ENCODE data around the gene MACROD2. TPM values are rescaled to one million over a fixed set of nuclear protein-coding genes. Genes with fewer than 3 reads are reported as not detected.

Gene MACROD2
- total and polyA plus RNA-seq, 2 experiments from 2014 or later, result 2.8 to 4.3 TPM

DNA sequence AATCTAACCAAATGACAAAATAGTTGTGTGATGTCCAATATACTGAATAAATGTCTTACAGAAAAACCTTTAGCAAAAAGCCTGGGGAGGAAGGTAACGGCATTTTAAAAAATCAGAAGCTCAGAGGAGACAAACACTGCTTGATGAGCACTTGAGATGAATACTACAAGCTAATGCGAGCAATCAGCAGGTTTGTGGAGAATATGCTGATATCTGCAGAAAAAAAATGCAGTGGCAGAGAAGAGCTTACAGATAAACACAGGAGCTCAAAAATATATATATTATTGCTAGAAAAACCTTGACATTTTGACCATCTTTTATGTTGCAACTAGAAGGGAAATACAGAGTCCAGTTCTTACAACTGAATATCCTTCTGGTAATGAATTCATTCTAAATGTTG lies 1605.2 kb downstream of the MACROD2 start:
- H3K27me3 Mint-ChIP-seq (ENCODE audit: insufficient read depth, low read depth, poor library complexity), result no peaks in the 10 kb centered on the region
- no peak overlapping the region for H3K4me3 Mint-ChIP-seq
- no peaks in the 10 kb centered on the region for H3K36me3 Mint-ChIP-seq (ENCODE audit: low read depth)
- no peak overlapping the region for H2AFZ ChIP-seq
- H3K79me2 ChIP-seq (replicated peaks; ENCODE audit: insufficient read depth), result no peaks in the 10 kb centered on the region
- H3K27ac ChIP-seq (ENCODE audit: low read depth), result no peak overlapping the region
- no peaks in the 10 kb centered on the region for H3K4me1 Mint-ChIP-seq
- DNase-seq (ENCODE audit: low spot score) (no peak), ATAC-seq (no peak)
- H4K20me1 ChIP-seq (replicated peaks; ENCODE audit: insufficient read depth), result no peaks in the 10 kb centered on the region
- no peak overlapping the region for H3K4me3 ChIP-seq
- H3K9me3 Mint-ChIP-seq, result no peaks in the 10 kb centered on the region
- peaks cover 8% of the 10 kb centered on the region; the same call in 1 of the 2 replicates for H3K9me2 ChIP-seq (ENCODE audit: insufficient read depth)
- no peak overlapping the region for H3K27ac Mint-ChIP-seq
- TF ChIP-seq EZH2 (IDR thresholded peaks at IDR 0.05; ENCODE audit: low read depth, unreplicated experiment) (no peak), CREB1 (CRISPR knock-in tag; IDR thresholded peaks at IDR 0.05; ENCODE audit: low read depth) (no peak), CTCF (conservative IDR thresholded peaks at IDR 0.05; ENCODE audit: low read depth in 2 of 2) (no peak), STAT1 (IDR thresholded peaks at IDR 0.05; ENCODE audit: unreplicated experiment) (no peak), ZNF331 (CRISPR knock-in tag; IDR thresholded peaks at IDR 0.05; ENCODE audit: low read depth) (no peak), POLR2AphosphoS5 (IDR thresholded peaks at IDR 0.05; ENCODE audit: low read depth) (no peak)
- TF ChIP-seq, protein P1, sequence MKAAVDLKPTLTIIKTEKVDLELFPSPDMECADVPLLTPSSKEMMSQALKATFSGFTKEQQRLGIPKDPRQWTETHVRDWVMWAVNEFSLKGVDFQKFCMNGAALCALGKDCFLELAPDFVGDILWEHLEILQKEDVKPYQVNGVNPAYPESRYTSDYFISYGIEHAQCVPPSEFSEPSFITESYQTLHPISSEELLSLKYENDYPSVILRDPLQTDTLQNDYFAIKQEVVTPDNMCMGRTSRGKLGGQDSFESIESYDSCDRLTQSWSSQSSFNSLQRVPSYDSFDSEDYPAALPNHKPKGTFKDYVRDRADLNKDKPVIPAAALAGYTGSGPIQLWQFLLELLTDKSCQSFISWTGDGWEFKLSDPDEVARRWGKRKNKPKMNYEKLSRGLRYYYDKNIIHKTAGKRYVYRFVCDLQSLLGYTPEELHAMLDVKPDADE (IDR thresholded peaks at IDR 0.05), result no peak
- TF ChIP-seq, protein P2, sequence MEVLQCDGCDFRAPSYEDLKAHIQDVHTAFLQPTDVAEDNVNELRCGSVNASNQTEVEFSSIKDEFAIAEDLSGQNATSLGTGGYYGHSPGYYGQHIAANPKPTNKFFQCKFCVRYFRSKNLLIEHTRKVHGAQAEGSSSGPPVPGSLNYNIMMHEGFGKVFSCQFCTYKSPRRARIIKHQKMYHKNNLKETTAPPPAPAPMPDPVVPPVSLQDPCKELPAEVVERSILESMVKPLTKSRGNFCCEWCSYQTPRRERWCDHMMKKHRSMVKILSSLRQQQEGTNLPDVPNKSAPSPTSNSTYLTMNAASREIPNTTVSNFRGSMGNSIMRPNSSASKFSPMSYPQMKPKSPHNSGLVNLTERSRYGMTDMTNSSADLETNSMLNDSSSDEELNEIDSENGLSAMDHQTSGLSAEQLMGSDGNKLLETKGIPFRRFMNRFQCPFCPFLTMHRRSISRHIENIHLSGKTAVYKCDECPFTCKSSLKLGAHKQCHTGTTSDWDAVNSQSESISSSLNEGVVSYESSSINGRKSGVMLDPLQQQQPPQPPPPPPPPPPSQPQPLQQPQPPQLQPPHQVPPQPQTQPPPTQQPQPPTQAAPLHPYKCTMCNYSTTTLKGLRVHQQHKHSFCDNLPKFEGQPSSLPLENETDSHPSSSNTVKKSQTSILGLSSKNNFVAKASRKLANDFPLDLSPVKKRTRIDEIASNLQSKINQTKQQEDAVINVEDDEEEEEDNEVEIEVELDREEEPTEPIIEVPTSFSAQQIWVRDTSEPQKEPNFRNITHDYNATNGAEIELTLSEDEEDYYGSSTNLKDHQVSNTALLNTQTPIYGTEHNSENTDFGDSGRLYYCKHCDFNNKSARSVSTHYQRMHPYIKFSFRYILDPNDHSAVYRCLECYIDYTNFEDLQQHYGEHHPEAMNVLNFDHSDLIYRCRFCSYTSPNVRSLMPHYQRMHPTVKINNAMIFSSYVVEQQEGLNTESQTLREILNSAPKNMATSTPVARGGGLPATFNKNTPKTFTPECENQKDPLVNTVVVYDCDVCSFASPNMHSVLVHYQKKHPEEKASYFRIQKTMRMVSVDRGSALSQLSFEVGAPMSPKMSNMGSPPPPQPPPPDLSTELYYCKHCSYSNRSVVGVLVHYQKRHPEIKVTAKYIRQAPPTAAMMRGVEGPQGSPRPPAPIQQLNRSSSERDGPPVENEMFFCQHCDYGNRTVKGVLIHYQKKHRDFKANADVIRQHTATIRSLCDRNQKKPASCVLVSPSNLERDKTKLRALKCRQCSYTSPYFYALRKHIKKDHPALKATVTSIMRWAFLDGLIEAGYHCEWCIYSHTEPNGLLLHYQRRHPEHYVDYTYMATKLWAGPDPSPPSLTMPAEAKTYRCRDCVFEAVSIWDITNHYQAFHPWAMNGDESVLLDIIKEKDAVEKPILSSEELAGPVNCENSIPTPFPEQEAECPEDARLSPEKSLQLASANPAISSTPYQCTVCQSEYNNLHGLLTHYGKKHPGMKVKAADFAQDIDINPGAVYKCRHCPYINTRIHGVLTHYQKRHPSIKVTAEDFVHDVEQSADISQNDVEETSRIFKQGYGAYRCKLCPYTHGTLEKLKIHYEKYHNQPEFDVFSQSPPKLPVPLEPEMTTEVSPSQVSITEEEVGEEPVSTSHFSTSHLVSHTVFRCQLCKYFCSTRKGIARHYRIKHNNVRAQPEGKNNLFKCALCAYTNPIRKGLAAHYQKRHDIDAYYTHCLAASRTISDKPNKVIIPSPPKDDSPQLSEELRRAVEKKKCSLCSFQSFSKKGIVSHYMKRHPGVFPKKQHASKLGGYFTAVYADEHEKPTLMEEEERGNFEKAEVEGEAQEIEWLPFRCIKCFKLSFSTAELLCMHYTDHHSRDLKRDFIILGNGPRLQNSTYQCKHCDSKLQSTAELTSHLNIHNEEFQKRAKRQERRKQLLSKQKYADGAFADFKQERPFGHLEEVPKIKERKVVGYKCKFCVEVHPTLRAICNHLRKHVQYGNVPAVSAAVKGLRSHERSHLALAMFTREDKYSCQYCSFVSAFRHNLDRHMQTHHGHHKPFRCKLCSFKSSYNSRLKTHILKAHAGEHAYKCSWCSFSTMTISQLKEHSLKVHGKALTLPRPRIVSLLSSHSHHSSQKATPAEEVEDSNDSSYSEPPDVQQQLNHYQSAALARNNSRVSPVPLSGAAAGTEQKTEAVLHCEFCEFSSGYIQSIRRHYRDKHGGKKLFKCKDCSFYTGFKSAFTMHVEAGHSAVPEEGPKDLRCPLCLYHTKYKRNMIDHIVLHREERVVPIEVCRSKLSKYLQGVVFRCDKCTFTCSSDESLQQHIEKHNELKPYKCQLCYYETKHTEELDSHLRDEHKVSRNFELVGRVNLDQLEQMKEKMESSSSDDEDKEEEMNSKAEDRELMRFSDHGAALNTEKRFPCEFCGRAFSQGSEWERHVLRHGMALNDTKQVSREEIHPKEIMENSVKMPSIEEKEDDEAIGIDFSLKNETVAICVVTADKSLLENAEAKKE (CRISPR knock-in tag; IDR thresholded peaks at IDR 0.05), result no peak
- H3K4me1 ChIP-seq (ENCODE audit: insufficient read depth), result no peaks in the 10 kb centered on the region
- H3K36me3 ChIP-seq (ENCODE audit: insufficient read depth), result no peaks in the 10 kb centered on the region
- H3F3A ChIP-seq (replicated peaks; ENCODE audit: low read depth), result no peaks in the 10 kb centered on the region
- H3K27me3 ChIP-seq (ENCODE audit: insufficient read depth), result no peaks in the 10 kb centered on the region
- no peak overlapping the region for H3K4me2 ChIP-seq

Measured in GM23338 (cell line).